Sigmoid colon (tissue), 4 donors: ENCODE measurements around the gene PDRG1.

ENCODE experiments used
- CTCF ChIP-seq, 4 experiments: fragments of 450-650 bp in 3 of 4; fragments of 200-600 bp in 1 of 4; IDR thresholded peaks; one replicate each; pipeline ENCODE4 v1.5.1; 2016 to 2019; ENCODE audit warnings: antibody characterized with exemption in 4 of 4, mild to moderate bottlenecking in 3 of 4, moderate library complexity in 2 of 4
- EP300 ChIP-seq, 4 donors: sonication (generic); formaldehyde crosslinking; IDR thresholded peaks; one replicate each; pipeline ENCODE4 v1.6.1; 2017; ENCODE audit warnings: antibody characterized with exemption in 4 of 4
- POLR2A ChIP-seq, 2 donors: fragments of 450-650 bp; IDR thresholded peaks; one replicate each; pipeline ENCODE4 v1.6.1; 2016; ENCODE audit warnings: antibody characterized with exemption in 2 of 2, mild to moderate bottlenecking in 2 of 2, moderate library complexity in 2 of 2
- POLR2AphosphoS5 ChIP-seq, 4 donors: sonication (generic); formaldehyde crosslinking; IDR thresholded peaks; one replicate each; pipeline ENCODE4 v1.6.1; 2017; ENCODE audit warnings: antibody characterized with exemption in 4 of 4

- no peak for TF ChIP-seq CTCF (IDR thresholded peaks at IDR 0.05)
- no peak for TF ChIP-seq POLR2AphosphoS5 (IDR thresholded peaks at IDR 0.05)
- TF ChIP-seq POLR2A (IDR thresholded peaks at IDR 0.05): no peak
- no peak for TF ChIP-seq EP300 (IDR thresholded peaks at IDR 0.05)
These were observed 18.1 kb downstream of the PDRG1 start for GRCh38 chr20:31933698-31934097.
